ENCODE results near the gene LRCH2. TPM values are rescaled to one million over a fixed set of nuclear protein-coding genes. Genes with fewer than 3 reads are reported as not detected.
A peak's percentile ranks its signal among the peaks of the same experiment; 100 is the strongest.

The LRCH2 gene
- total RNA-seq, 4 donors from 2014 or later: 1.2 to 7.8 (median 4.5) TPM

DNA sequence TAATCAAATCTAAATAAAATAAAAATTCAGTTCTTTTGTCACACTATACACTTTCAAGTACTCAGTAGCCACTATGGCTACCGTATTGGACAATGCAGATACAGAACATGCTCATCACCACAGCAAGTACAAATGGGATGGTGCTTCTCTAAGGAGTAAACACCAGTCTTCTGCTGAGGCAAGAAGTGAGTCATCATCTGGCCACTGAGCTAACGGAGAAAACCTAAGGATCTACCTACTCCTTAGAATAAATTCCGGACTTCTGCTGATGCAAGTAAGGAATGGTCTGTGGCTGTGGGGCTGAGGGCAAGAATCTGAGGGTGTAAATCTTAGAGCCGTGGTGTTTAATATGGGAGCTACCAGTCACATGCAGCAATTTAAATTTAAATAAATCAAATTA is 56.0 kb downstream of the LRCH2 start:
- H3K36me3 ChIP-seq: no peaks in the 10 kb centered on the region
- no peaks in the 10 kb centered on the region for H3K27me3 ChIP-seq
- TF ChIP-seq POLR2AphosphoS5 (IDR thresholded peaks at IDR 0.05): no peak
- TF ChIP-seq POLR2A (IDR thresholded peaks at IDR 0.05): no peak
- TF ChIP-seq, protein P1, sequence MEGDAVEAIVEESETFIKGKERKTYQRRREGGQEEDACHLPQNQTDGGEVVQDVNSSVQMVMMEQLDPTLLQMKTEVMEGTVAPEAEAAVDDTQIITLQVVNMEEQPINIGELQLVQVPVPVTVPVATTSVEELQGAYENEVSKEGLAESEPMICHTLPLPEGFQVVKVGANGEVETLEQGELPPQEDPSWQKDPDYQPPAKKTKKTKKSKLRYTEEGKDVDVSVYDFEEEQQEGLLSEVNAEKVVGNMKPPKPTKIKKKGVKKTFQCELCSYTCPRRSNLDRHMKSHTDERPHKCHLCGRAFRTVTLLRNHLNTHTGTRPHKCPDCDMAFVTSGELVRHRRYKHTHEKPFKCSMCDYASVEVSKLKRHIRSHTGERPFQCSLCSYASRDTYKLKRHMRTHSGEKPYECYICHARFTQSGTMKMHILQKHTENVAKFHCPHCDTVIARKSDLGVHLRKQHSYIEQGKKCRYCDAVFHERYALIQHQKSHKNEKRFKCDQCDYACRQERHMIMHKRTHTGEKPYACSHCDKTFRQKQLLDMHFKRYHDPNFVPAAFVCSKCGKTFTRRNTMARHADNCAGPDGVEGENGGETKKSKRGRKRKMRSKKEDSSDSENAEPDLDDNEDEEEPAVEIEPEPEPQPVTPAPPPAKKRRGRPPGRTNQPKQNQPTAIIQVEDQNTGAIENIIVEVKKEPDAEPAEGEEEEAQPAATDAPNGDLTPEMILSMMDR (IDR thresholded peaks at IDR 0.05): no peak
- no peak for TF ChIP-seq EP300 (IDR thresholded peaks at IDR 0.05; ENCODE audit: low read depth)
- DNase-seq: no peak
- intact Hi-C loops (cut with DNase I; ENCODE audit: low total_unique reads) (loop anchor here (5.0 kb wide), 1 partner anchor 1481 kb away; no protein-coding TSS in a partner anchor), in situ Hi-C loops (cut with MboI; ENCODE audit: low pct_ligation_motif_present in 1 of 4, low pct_unique_long_range_greater_than_20kb in 1 of 4, low sequenced_read_pairs in 3 of 4) (no loop called here)
- H3K4me3 ChIP-seq: no peak overlapping the region
- no peaks in the 10 kb centered on the region for H3K9me3 ChIP-seq
- H3K27ac ChIP-seq: no peak overlapping the region
- 71% methylated on average over 4 of the region's 4 CpGs; no CpG with 5 or more reads in 1 of the 2 donors for WGBS, 2 donors (ENCODE audit: low coverage in 1 of 2)
- no peaks in the 10 kb centered on the region for H3K4me1 ChIP-seq

DNA sequence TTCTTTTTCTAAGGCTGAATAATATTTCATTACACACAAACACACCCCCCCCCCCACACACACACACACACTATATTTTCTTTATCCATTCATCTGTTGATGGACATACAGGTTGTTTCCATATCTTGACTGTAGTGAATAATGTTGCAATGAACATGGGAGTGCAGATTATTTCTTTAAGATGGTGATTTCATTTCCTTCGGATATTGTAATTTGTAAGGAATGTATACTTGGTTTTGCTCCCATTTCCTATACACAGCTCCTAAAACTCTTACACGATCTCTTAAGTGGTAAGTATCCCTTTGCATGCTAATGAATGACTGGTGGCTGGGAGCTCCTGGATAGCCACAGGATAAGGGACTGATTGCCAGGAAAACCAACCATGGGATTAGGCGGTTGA is 59.3 kb downstream of the LRCH2 start:
- Histone ChIP-seq H3K36me3 (no peaks in the 10 kb centered on the region), H3K9me3 (no peaks in the 10 kb centered on the region), H3K4me3 (no peak overlapping the region), H3K27me3 (no peaks in the 10 kb centered on the region), H3K27ac (no peak overlapping the region), H3K4me1 (no peaks in the 10 kb centered on the region)
- 75% methylated on average over 3 of the region's 3 CpGs; no CpG with 5 or more reads in 1 of the 2 donors for WGBS, 2 donors (ENCODE audit: low coverage in 1 of 2)
- TF ChIP-seq, protein P1 (IDR thresholded peaks at IDR 0.05): no peak
- in situ Hi-C loops (cut with MboI; ENCODE audit: low pct_ligation_motif_present in 1 of 4, low pct_unique_long_range_greater_than_20kb in 1 of 4, low sequenced_read_pairs in 3 of 4): no loop called here
- DNase-seq: no peak
- intact Hi-C loops (cut with DNase I; ENCODE audit: low total_unique reads): no loop called here

DNA sequence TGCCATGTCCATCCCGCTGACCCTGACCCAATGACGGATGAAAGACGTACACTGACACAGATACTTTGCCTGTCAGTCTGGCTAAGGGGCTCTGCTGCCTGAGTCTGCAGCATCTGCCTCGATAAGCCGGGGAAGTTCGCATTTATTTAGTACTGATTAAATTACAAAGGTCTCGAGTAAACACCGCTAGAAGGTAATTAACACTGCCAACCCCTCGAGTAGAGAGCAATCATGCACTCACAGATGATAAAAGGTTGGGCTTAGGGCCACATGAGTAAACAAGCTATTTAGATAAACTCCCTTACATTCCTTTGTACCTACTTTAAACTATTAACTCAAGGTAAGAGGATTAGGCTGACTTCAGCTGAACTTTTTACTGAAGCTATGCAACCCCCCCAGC is 60.7 kb downstream of the LRCH2 start:
- DNase-seq: no peak
- no peak overlapping the region for H3K4me3 ChIP-seq
- in situ Hi-C loops (cut with MboI; ENCODE audit: low pct_ligation_motif_present in 1 of 4, low pct_unique_long_range_greater_than_20kb in 1 of 4, low sequenced_read_pairs in 3 of 4): no loop called here
- no peak overlapping the region for H3K27ac ChIP-seq
- WGBS, 2 donors (ENCODE audit: low coverage in 1 of 2): 63% methylated on average over 9 of the region's 9 CpGs; no CpG with 5 or more reads in 1 of the 2 donors
- H3K27me3 ChIP-seq: no peaks in the 10 kb centered on the region
- intact Hi-C loops (cut with DNase I; ENCODE audit: low total_unique reads): no loop called here
- TF ChIP-seq EP300 (IDR thresholded peaks at IDR 0.05; ENCODE audit: low read depth) (no peak), POLR2AphosphoS5 (IDR thresholded peaks at IDR 0.05) (no peak), POLR2A (IDR thresholded peaks at IDR 0.05) (no peak)
- TF ChIP-seq, protein P1 (IDR thresholded peaks at IDR 0.05): no peak
- no peaks in the 10 kb centered on the region for H3K9me3 ChIP-seq
- no peaks in the 10 kb centered on the region for H3K4me1 ChIP-seq
- H3K36me3 ChIP-seq: no peaks in the 10 kb centered on the region

DNA sequence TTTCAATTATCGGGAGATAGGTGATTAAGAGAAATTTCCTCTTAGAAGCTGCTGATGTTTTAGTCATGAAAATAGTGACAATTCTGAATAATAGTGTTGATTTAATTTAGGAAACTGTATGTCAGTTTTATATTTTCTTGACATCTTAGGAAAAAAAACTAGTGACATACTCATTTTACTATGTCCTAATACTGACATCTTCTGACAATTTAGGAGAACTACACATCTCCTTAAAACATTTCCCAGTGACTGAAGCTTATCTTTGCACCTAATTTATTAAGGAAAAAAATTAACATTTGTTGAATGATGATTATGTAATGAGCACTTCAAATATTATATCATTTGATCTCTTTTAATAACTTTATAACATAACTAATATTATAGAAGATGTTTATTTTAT is 86.7 kb downstream of the LRCH2 start:
- no peaks in the 10 kb centered on the region for H3K27me3 ChIP-seq
- no peaks in the 10 kb centered on the region for H3K36me3 ChIP-seq
- H3K27ac ChIP-seq: no peak overlapping the region
- H3K4me1 ChIP-seq: no peaks in the 10 kb centered on the region
- DNase-seq: no peak
- TF ChIP-seq, protein P1 (IDR thresholded peaks at IDR 0.05): peak in 4 of 5 experiments; percentile 26 to 49 (median 32)
- no peak for TF ChIP-seq POLR2AphosphoS5 (IDR thresholded peaks at IDR 0.05)
- WGBS, 2 donors (ENCODE audit: low coverage in 1 of 2): 59 to 63% methylated on average over 1 of the region's 1 CpG
- no peak overlapping the region for H3K4me3 ChIP-seq
- no peaks in the 10 kb centered on the region for H3K9me3 ChIP-seq
- intact Hi-C loops (cut with DNase I; ENCODE audit: low total_unique reads): no loop called here
- in situ Hi-C loops (cut with MboI; ENCODE audit: low pct_ligation_motif_present in 1 of 4, low pct_unique_long_range_greater_than_20kb in 1 of 4, low sequenced_read_pairs in 3 of 4): loop anchor here in 3 of 4 donors (25.0 kb wide), 2 partner anchors 510 to 535 kb away; no protein-coding TSS in a partner anchor

Measured in transverse colon (tissue), 4 donors.